Measurements from ENCODE around the gene CLEC10A. TPM values are rescaled to one million over a fixed set of nuclear protein-coding genes. Genes with fewer than 3 reads are reported as not detected.
"Not testable (repeated sequence)": the region's sequence is repeated elsewhere in the genome, so short reads cannot be mapped to it uniquely, and the experiment has no call there.

The CLEC10A gene
- total RNA-seq, 1 experiment from 2014 or later: not detected

- H3K27ac Mint-ChIP-seq (ENCODE audit: low read depth, unreplicated experiment); H3K36me3 Mint-ChIP-seq (ENCODE audit: insufficient read depth, unreplicated experiment); BruUV-seq (replicated peaks); H3K4me3 Mint-ChIP-seq (ENCODE audit: unreplicated experiment); CTCF ChIA-PET; H3K9me3 Mint-ChIP-seq (ENCODE audit: unreplicated experiment); H3K27me3 Mint-ChIP-seq (ENCODE audit: insufficient read depth, unreplicated experiment); intact Hi-C loops (cut with micrococcal nuclease); POLR2A ChIA-PET: not testable (repeated sequence)
- DNase-seq (ENCODE audit: unreplicated experiment): peak; percentile 13
- peaks cover 21% of the 10 kb centered on the region for H3K4me1 Mint-ChIP-seq (ENCODE audit: insufficient read depth, unreplicated experiment)
These were observed 8.4 kb upstream of the CLEC10A start for GRCh38 chr17:7088442-7088841.

DNA sequence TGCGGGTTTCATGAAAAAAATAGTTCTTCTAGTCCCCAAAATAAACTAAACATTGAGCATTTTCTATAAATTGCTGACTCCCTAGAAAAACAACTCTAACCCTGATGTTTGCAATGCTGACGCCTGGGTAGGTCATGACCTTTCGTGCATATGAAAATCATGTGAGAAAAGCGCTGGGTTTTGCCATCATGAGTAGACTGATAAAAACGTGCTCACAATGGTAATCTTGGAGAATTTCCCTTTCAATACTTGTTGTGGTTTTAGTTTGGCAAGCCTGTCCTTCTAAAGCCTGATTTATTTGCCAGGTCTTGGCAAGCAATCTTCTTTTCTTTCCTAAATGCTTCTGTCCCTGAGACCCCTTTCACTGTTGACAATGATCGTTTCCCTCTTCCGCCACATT lies 4.0 kb upstream of the CLEC10A start:
- no peaks in the 10 kb centered on the region for H3K27me3 Mint-ChIP-seq (ENCODE audit: insufficient read depth, unreplicated experiment)
- no peaks in the 10 kb centered on the region for H3K9me3 Mint-ChIP-seq (ENCODE audit: unreplicated experiment)
- intact Hi-C loops (cut with micrococcal nuclease): no loop called here
- H3K27ac Mint-ChIP-seq (ENCODE audit: low read depth, unreplicated experiment): no peak overlapping the region
- DNase-seq (ENCODE audit: unreplicated experiment): no peak
- CTCF ChIA-PET: interaction anchor here (0.7 kb wide), 1 partner anchor 18 kb away, joined by 3 read pairs; no protein-coding TSS in a partner anchor
- H3K4me3 Mint-ChIP-seq (ENCODE audit: unreplicated experiment): no peak overlapping the region
- POLR2A ChIA-PET: no interaction called here
- H3K36me3 Mint-ChIP-seq (ENCODE audit: insufficient read depth, unreplicated experiment): no peaks in the 10 kb centered on the region
- no peak for TF ChIP-seq CTCF (IDR thresholded peaks at IDR 0.05; ENCODE audit: unreplicated experiment)
- BruUV-seq (replicated peaks): no TSS peak
- peaks cover 24% of the 10 kb centered on the region for H3K4me1 Mint-ChIP-seq (ENCODE audit: insufficient read depth, unreplicated experiment)

GRCh38 chr17:7083592-7083991 lies 3.5 kb upstream of the CLEC10A start:
- H3K4me3 Mint-ChIP-seq (ENCODE audit: unreplicated experiment): no peak overlapping the region
- no peaks in the 10 kb centered on the region for H3K9me3 Mint-ChIP-seq (ENCODE audit: unreplicated experiment)
- DNase-seq (ENCODE audit: unreplicated experiment): no peak
- no peak overlapping the region for H3K27ac Mint-ChIP-seq (ENCODE audit: low read depth, unreplicated experiment)
- H3K4me1 Mint-ChIP-seq (ENCODE audit: insufficient read depth, unreplicated experiment): peaks cover 22% of the 10 kb centered on the region
- intact Hi-C loops (cut with micrococcal nuclease): no loop called here
- TF ChIP-seq CTCF (IDR thresholded peaks at IDR 0.05; ENCODE audit: unreplicated experiment): no peak
- ChIA-PET POLR2A (no interaction called here), CTCF (interaction anchor here (0.7 kb wide), 1 partner anchor 18 kb away, joined by 3 read pairs; no protein-coding TSS in a partner anchor)
- H3K36me3 Mint-ChIP-seq (ENCODE audit: insufficient read depth, unreplicated experiment): no peaks in the 10 kb centered on the region
- no TSS peak for BruUV-seq (replicated peaks)
- H3K27me3 Mint-ChIP-seq (ENCODE audit: insufficient read depth, unreplicated experiment): no peaks in the 10 kb centered on the region

- CTCF ChIA-PET: interaction anchor here (0.6 to 0.8 kb wide), 3 partner anchors 14 to 114 kb away, joined by 3 to 4 read pairs (median 3); no protein-coding TSS in a partner anchor
- Mint-ChIP-seq H3K4me3 (ENCODE audit: unreplicated experiment) (no peak overlapping the region), H3K27me3 (ENCODE audit: insufficient read depth, unreplicated experiment) (no peaks in the 10 kb centered on the region), H3K4me1 (ENCODE audit: insufficient read depth, unreplicated experiment) (peaks cover 14% of the 10 kb centered on the region), H3K9me3 (ENCODE audit: unreplicated experiment) (no peaks in the 10 kb centered on the region), H3K36me3 (ENCODE audit: insufficient read depth, unreplicated experiment) (no peaks in the 10 kb centered on the region), H3K27ac (ENCODE audit: low read depth, unreplicated experiment) (no peak overlapping the region)
- POLR2A ChIA-PET: interaction anchor here (1.1 kb wide), 1 partner anchor 18 kb away, joined by 3 read pairs; no protein-coding TSS in a partner anchor
- BruUV-seq (replicated peaks): no TSS peak
- no peak for DNase-seq (ENCODE audit: unreplicated experiment)
- intact Hi-C loops (cut with micrococcal nuclease): no loop called here
- TF ChIP-seq CTCF (IDR thresholded peaks at IDR 0.05; ENCODE audit: unreplicated experiment): no peak
These were observed 1.5 kb upstream of the CLEC10A start for GRCh38 chr17:7081341-7082062.

Measured in MCF 10A (cell line).